Fibroblast of upper back skin (primary cell): ENCODE results near the gene C10orf120.

Experiments
- DNase-seq: peaks from one replicate; pipeline ENCODE4 v3.0.0-alpha.2; 2013

C10orf120 gene

GRCh38 chr10:122699796-122700455 is at the start of gene C10orf120:
Gene C10orf120 (minus strand): TSS chr10:122699846. CDS start chr10:122699790, 56 bp downstream.
- no peak for DNase-seq

- no peak for DNase-seq
Observed at GRCh38 chr10:122748496-122748895, 48.9 kb upstream of the C10orf120 start.

GRCh38 chr10:122746408-122746807 is 46.8 kb upstream of the C10orf120 start:
- no peak for DNase-seq

DNA sequence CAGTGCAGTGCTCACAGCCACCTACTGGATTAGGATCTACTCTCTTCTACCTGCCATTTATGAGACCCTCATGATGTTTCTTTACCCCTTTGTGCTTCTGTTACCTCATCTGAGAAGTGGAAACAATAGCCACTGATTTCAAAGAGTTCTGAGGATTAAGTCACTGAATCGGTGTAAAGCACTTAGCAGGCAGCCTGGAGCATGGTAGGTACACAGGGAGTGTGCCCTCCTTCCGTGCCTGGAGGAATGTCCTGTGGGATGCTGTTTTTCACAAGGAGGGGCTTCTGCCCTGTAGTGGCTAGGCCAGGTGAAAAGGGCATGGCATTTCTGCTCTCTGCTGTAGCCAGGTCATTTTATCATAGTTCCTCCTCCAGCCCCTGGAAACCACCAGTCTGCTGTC is 44.6 kb upstream of the C10orf120 start:
- no peak for DNase-seq

DNA sequence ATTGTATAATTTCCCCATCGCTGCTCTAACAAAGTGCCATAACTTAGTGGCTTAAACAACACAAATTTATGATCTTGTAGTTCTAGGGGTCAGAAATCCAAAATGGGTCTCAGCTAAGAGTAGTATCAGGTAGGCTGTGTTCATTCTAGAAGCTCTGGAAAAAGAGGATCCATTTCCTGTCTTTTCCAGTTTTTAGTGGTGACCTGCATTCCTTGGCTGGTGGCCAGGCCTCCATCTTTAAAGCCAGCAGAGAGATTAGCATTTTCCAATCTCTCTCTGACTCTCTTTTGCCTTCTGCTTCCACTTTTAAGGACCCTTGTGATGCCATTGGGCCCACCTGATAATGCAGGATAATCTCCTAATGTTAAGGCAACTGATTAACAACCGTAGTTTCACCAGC is 41.0 kb upstream of the C10orf120 start:
- DNase-seq: peak; percentile 1

DNA sequence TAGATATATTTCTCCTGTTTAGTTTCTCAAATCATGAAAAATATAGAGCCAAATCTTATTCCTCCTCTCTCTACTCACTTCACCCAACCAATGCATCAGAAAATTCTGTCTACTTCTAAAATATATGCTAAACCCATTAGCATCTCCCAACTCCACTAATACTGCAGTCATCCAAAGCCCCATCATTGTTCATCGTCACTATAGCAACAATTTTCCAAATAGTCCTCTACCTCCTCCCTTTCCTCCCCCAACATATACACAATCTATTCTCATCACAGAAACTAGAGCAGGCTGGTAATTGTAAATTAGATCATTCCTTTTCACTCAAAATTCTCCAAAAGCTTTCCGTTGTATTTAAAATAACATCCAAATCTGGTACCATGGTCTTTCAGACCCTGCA is 38.4 kb upstream of the C10orf120 start:
- DNase-seq: no peak

GRCh38 chr10:122733931-122734665 is 34.5 kb upstream of the C10orf120 start:
- DNase-seq: no peak

DNA sequence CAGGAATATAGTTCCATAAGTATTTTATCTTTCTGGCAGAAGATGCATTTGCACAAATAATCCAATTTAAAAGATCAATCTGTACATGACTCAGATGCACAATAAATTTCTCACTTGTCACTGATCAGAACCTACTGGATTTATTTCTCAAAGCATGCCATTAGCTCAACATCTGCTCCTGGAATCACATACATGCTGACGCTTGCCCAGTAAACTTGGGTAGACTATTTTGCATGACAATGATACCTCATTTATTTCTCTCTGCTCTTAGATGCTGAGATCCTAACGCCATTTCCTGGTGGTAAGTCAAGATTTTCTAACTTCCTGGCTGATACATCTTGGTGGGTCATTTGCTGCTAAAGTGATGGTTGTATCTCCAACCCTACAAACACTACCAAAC is 33.8 kb upstream of the C10orf120 start:
- DNase-seq: no peak

- no peak for DNase-seq
Observed at GRCh38 chr10:122730238-122730637, 30.6 kb upstream of the C10orf120 start.

DNA sequence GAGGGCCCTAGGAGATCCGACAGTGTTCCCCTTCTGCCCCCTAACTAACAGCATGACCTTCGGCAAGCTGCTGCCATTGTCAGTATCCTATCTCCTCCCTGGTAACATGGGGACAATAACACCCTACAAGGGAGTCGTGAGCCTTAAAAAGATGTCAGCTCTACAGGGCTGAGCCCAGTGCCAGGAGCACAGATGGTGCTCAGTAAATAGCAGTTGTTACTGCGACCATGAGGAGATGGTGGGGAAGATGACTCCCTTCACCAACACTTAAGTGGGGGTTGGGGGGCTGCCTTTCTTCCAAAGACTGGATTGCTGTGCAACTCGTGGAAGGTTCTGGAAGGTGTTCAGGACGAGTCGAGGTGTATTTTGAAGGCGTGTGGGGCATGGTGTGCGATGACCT is 29.5 kb upstream of the C10orf120 start:
- DNase-seq: no peak

- no peak for DNase-seq
Observed at GRCh38 chr10:122727426-122727825, 27.8 kb upstream of the C10orf120 start.

DNA sequence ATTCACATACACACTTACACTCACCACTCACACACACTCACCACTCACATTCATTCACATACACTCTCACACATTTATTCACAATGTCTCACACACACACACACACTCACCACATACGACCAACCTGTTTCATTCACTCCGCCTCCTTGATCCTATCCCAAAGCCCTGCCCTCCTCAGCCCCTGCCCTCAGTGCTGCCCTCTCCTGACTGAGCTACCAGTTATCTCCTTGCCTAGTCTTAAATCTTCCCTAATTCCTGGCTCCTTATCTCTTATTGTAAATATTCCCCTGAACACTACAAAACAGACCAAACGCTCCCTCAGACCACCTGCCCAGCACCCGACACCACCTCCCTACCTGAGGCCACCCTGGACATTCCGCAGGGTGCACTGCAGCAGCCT is 26.1 kb upstream of the C10orf120 start:
- no peak for DNase-seq

GRCh38 chr10:122725006-122725405 is 25.4 kb upstream of the C10orf120 start:
- DNase-seq: no peak

DNA sequence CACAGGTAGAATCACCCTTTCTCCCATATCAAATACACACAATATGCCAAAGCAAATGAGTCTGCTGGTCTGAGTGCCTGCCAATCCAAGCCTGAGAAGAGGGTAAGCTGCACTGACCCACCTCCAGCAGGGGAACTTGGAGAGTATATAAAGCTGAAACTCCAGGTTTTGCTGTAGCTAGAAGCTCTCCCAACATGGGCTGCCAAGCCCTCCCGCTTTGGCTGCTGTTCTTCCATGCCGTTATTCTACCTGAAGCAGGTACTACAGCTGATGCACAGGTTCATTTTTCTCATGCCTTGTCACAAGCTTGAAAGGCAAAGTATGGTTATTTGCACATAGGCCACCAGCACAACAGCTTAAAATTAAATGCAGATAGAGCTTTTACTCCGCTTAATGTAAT is 21.5 kb upstream of the C10orf120 start:
- no peak for DNase-seq

- no peak for DNase-seq
Observed at GRCh38 chr10:122716025-122716424, 16.4 kb upstream of the C10orf120 start.

- DNase-seq: no peak
Observed at GRCh38 chr10:122715576-122715975, 15.9 kb upstream of the C10orf120 start.

DNA sequence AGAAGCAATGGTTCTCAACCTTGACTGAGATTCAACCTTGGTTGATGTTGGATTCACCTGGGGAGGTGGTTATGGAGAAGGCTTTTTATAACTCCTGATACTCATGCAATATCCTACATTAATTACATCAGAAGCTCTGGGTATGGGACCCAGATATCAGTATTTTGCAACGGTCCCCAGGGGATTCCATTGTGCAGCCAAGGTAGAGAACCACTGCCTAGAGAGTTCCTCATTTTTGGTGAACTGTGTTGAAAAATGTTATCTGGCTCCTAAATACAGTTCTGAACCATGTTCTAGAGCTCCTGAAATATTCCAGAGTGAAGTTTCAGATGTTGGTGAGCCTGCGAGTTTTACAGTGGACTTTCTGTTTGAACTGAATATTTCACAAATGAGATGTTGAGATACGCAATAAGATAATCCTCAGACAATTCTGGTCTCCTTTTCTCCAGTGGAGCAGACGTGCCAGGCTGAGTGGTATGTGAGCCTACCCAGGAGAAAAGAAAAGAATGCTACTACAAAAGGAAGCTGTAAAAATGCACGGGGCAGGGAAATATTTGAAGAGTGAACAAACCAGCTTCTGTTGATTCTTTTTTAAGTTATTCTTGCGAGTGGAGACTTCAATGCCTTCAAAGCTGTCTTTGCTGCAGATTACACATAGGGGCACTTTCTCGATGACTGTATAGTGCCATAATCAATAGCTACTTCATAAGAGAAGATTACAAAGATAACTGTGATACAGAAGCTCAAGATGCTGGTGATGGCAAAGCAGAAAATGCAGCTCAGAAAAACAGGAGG is 13.6 kb upstream of the C10orf120 start:
- DNase-seq: no peak

DNA sequence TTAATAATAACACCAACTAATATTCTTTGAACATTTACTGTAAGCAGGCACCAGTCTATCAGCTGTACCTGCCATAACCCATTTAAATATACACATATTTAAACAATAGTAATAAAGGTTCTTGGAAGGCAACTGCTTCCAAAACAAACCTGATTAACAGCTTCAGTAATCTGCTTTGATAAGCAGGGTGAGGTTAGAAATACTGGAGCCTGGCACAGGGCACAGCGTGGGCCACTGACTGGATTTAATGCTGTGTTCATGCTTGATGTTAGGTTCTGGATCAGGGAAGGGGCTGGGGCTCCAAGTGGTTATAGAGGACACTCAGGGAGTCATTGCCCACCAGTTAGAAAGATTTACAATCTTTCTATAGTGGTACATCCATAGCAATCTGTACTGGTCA is 10.9 kb upstream of the C10orf120 start:
- DNase-seq: no peak

- DNase-seq: no peak
Observed at GRCh38 chr10:122709971-122710370, 10.3 kb upstream of the C10orf120 start.

DNA sequence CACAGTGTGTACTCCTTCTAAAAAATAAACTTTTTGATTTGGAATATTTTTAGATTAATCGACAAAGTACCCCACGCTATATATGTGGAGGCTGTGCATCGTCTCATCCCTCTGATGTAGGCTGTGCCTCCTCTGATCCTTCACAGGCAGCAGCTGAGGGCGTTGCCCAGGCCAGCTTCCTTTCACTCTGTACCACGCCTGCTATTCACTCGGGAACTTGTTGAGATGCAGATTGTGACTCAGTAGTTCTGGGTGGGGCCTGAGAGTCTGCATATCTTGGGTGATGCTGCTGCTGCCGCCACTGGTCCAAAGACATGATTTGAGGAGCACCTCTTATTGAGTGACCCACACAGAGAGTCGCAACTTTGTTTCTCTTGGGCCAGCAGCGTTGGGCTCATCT is 7.9 kb upstream of the C10orf120 start:
- no peak for DNase-seq

DNA sequence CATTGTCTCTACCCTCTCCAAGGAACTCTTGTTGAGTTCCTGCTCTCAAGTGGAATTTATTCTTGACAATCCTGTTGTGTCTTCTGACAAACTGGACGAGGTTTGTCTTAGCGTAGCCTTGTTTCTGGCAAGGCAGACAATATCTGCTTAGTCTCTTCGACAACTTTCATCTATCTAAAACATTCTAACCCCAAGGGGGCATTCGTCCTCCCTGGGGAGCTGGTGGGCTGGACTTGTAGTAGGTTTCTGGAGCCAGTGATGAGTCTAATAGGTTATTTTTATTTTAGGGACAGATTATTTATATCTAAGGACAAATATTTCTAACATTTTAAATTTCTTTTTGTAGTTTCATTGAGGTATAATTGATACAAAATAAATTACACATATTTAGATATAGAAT is 7.3 kb upstream of the C10orf120 start:
- DNase-seq: no peak

GRCh38 chr10:122706467-122706866 is 6.8 kb upstream of the C10orf120 start:
- DNase-seq: no peak

GRCh38 chr10:122703483-122704448 is 4.1 kb upstream of the C10orf120 start:
- DNase-seq: peak; percentile 42
